Stimulated activated naive CD8-positive, alpha-beta T cell treated with anti-CD3 and anti-CD28 coated beads, Interleukin-15, Interleukin-2, amounts not matched to agents 100 ng/mL and 50 ng/mL, for 24 hours (primary cell): ENCODE measurements around the gene SOX13.

Experiments used
- H3K27ac Mint-ChIP-seq: one replicate; pipeline ENCODE4 v1.8.0; 2021; ENCODE audit warnings: mild to moderate bottlenecking, mixed read lengths
- H3K27me3 Mint-ChIP-seq: one replicate; pipeline ENCODE4 v1.8.0; 2021; ENCODE audit warnings: mixed read lengths
- H3K36me3 Mint-ChIP-seq: one replicate; pipeline ENCODE4 v1.8.0; 2021; ENCODE audit warnings: low read depth, mixed read lengths
- H3K4me1 Mint-ChIP-seq: one replicate; pipeline ENCODE4 v1.8.0; 2021; ENCODE audit warnings: low read depth, mixed read lengths
- H3K4me3 Mint-ChIP-seq: one replicate; pipeline ENCODE4 v1.8.0; 2021; ENCODE audit warnings: mild to moderate bottlenecking, mixed read lengths
- H3K9me3 Mint-ChIP-seq: one replicate; pipeline ENCODE4 v1.8.0; 2021; ENCODE audit warnings: mixed read lengths

Gene SOX13

DNA sequence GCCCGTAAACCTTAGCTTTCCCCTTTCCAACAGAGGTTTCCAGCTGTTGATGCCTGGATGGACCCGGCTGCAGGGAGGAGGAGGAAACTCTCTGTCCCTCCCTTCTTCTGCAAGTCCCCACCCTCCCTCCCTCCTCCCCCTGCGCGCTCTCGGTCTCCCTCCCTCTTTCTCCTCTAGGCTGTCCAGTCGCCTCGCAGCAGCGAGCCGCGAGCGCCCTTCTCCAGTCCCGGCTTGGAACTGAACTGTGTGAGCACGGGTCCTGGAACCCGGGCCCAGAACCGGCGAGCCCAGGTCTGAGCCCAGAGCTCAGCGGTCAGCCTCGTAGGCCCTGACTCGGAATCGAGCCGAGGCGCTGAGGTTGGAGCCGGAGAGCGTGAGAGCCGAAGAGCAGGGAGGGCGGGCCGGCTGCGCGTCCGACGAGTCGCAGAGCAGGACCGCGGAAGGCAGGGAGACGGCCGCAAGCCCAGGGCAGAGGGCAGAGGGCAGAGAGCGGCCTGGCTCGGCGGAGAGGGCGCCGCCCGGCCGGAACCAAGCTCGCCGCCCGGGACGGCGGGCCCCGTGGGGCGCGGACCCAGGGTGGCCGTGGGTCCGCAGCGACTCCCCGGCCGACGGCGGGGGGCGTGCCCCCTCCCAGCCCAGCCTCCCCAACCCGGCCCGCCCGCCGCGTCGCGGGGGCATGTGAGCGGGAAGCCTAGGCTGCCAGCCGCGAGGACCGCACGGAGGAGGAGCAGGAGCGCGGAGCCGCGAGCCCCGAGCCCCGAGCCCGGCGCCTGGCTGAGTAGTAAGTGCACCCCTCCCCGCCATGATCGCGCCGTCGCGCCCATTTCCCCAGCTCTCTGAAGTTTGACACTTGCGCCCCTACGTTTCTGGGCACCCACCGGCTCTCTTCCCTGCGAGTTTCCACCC is at the start of gene SOX13:
Gene SOX13 (plus strand): TSS at position 185 of the 906 bp plus-strand sequence. CDS start 39,801 bp downstream, outside the sequence.
- Mint-ChIP-seq H3K4me3 (peak within 1 kb of the TSS; percentile 81), H3K27me3 (peaks cover 77% of the 10 kb centered on the region), H3K4me1 (peaks cover 23% of the 10 kb centered on the region), H3K36me3 (no peaks in the 10 kb centered on the region), H3K9me3 (no peaks in the 10 kb centered on the region), H3K27ac (no peak within 1 kb of the TSS)

DNA sequence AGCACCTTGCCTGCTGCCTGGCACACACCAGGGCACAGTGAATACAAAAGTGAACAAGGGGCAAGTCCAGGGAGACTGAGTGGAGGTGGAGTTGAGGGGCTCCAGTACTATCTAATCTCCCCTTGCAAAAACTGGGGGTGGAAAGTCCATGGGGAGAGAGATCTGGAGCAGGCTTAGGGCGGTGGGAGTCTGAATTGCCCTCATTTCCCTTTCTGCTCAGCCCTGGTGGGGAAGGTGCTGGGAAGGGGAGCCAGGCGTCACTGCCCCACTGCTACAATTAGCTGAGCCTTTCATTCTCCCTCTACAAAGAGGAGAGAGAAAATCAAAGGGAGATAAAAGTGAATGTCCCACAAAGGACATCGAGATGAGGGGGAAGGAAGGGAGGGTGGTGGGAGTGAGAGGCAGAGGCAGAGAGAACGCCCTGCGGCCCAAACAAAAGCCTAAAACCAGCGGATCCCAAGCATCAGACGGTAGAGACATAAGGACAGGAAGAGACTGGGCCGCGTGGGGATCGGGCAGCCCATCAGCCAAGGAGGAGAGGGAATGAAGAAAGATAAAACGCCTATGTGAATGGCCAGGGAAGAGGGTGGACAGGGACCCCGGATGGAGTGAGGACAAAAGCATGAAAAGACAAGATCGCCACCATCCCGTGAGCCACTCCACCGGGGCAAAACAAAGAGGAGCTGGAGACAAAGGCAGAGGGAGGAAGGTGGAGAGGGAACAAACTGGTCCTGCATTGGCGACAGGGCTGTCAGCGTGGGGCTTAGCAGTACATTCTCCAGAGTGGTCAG is 46.8 kb upstream of the SOX13 start:
- no peak overlapping the region for H3K27ac Mint-ChIP-seq
- peaks cover 10% of the 10 kb centered on the region for H3K27me3 Mint-ChIP-seq
- H3K36me3 Mint-ChIP-seq: no peaks in the 10 kb centered on the region
- H3K9me3 Mint-ChIP-seq: no peaks in the 10 kb centered on the region
- H3K4me1 Mint-ChIP-seq: no peaks in the 10 kb centered on the region
- no peak overlapping the region for H3K4me3 Mint-ChIP-seq

- no peak overlapping the region for H3K4me3 Mint-ChIP-seq
- no peak overlapping the region for H3K27ac Mint-ChIP-seq
- H3K9me3 Mint-ChIP-seq: no peaks in the 10 kb centered on the region
- H3K36me3 Mint-ChIP-seq: no peaks in the 10 kb centered on the region
- no peaks in the 10 kb centered on the region for H3K4me1 Mint-ChIP-seq
- H3K27me3 Mint-ChIP-seq: peaks cover 14% of the 10 kb centered on the region
These were observed 45.5 kb upstream of the SOX13 start for GRCh38 chr1:204027446-204027845.

DNA sequence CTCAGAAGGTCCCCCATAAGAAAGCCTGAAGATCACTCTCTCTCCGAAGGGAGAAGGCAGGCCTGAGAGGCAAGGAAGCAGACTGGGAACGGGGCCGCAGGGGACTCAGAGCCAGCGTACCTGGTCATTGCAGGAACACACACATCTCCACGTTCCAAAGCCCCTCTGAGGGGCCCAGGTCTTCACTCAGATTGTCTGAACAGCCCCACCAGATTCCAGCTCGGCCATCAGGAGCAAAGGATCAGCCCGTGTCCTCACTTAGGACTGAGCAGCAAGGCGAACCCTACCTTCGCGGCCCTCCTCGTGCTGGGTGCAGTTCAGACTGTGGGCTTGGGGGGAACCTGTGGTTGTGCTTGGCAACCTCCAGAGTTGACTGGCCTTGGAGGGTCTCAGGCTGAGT is 43.9 kb upstream of the SOX13 start:
- no peak overlapping the region for H3K4me3 Mint-ChIP-seq
- no peaks in the 10 kb centered on the region for H3K4me1 Mint-ChIP-seq
- peaks cover 14% of the 10 kb centered on the region for H3K27me3 Mint-ChIP-seq
- no peaks in the 10 kb centered on the region for H3K36me3 Mint-ChIP-seq
- no peaks in the 10 kb centered on the region for H3K9me3 Mint-ChIP-seq
- H3K27ac Mint-ChIP-seq: no peak overlapping the region

DNA sequence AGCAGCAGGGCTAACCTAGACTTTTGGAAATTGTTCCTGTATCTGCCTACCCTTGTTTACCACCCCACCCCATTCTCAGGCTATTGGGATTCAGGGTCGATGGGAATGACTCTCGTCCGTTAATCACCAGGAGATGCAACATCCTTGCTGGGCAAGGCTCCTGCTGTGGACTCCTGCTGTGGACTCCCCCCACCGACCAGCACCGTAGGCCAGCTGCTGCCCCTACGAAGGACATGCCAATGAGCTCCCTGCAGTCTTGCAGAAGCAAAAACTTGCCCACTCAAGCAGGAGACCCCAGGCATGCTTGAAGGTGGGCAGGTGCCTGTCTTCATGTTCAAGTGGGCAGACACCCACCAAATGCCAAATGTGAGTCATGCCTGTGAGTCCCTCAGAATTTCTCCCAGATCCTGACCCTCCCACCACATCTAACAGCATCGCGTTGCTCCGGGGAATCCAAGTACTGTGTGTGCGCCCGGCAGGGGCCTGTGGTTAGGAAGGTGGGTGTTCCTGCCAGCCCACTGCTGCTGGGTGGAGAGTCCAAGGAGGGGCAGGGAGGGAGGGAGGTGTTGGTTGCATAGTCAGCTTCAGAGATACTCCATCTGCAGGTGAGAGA is 41.7 kb upstream of the SOX13 start:
- H3K9me3 Mint-ChIP-seq: no peaks in the 10 kb centered on the region
- peaks cover 11% of the 10 kb centered on the region for H3K27me3 Mint-ChIP-seq
- no peaks in the 10 kb centered on the region for H3K4me1 Mint-ChIP-seq
- H3K4me3 Mint-ChIP-seq: no peak overlapping the region
- H3K36me3 Mint-ChIP-seq: no peaks in the 10 kb centered on the region
- no peak overlapping the region for H3K27ac Mint-ChIP-seq

- H3K4me1 Mint-ChIP-seq: no peaks in the 10 kb centered on the region
- H3K27me3 Mint-ChIP-seq: peaks cover 8% of the 10 kb centered on the region
- no peak overlapping the region for H3K27ac Mint-ChIP-seq
- H3K9me3 Mint-ChIP-seq: no peaks in the 10 kb centered on the region
- no peak overlapping the region for H3K4me3 Mint-ChIP-seq
- H3K36me3 Mint-ChIP-seq: no peaks in the 10 kb centered on the region
These were observed 40.2 kb upstream of the SOX13 start for GRCh38 chr1:204032642-204033235.

DNA sequence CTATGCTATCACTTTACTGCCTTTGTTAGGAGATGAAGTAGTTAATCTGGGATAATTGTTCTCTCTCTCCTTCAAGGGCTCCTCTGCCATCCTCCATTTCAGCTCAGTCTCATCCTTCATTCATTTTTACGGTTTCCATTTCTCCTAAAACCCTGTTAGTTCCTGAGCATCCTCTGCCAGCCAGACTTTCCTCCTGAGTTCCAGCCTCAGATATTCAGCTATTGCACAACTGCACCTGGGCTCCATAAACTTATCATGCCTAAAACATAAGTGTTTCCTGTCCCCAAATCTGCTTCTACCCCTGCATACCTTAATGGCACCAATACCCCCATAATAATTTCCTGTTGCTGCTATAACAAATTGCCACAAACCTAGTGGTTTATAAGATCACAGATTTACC is 39.6 kb upstream of the SOX13 start:
- Mint-ChIP-seq H3K4me3 (no peak overlapping the region), H3K27me3 (peaks cover 8% of the 10 kb centered on the region), H3K27ac (no peak overlapping the region), H3K36me3 (no peaks in the 10 kb centered on the region), H3K4me1 (no peaks in the 10 kb centered on the region), H3K9me3 (no peaks in the 10 kb centered on the region)

- Mint-ChIP-seq H3K4me1 (no peaks in the 10 kb centered on the region), H3K27ac (no peak overlapping the region), H3K4me3 (no peak overlapping the region), H3K27me3 (peaks cover 3% of the 10 kb centered on the region), H3K9me3 (no peaks in the 10 kb centered on the region), H3K36me3 (no peaks in the 10 kb centered on the region)
These were observed 35.8 kb upstream of the SOX13 start for GRCh38 chr1:204036882-204037655.

- Mint-ChIP-seq H3K27me3 (no peaks in the 10 kb centered on the region), H3K36me3 (no peaks in the 10 kb centered on the region), H3K4me3 (no peak overlapping the region), H3K9me3 (no peaks in the 10 kb centered on the region), H3K4me1 (no peaks in the 10 kb centered on the region), H3K27ac (no peak overlapping the region)
These were observed 31.6 kb upstream of the SOX13 start for GRCh38 chr1:204041232-204041767.

- Mint-ChIP-seq H3K27ac (no peak overlapping the region), H3K4me3 (no peak overlapping the region), H3K4me1 (no peaks in the 10 kb centered on the region), H3K36me3 (no peaks in the 10 kb centered on the region), H3K27me3 (no peaks in the 10 kb centered on the region), H3K9me3 (no peaks in the 10 kb centered on the region)
These were observed 31.0 kb upstream of the SOX13 start for GRCh38 chr1:204041803-204042505.

DNA sequence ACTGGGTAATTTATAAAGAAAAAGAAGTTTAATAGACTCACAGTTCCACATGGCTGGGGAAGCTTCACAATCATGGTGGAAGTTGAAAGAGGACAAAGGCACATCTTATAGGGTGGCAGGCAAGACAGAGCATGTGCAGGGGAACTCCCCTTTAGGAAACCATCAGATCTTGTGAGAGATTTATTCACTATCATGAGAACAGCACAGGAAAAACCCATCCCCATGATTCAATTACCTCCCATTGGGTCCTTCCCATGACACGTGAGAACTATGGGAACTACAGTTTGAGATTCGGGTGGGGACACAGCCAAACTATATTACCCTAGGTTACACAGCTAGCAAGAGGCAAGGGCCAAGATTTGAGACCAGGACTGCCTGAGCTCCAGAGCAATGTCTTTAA is 30.4 kb upstream of the SOX13 start:
- Mint-ChIP-seq H3K27me3 (no peaks in the 10 kb centered on the region), H3K36me3 (no peaks in the 10 kb centered on the region), H3K4me3 (no peak overlapping the region), H3K27ac (no peak overlapping the region), H3K9me3 (no peaks in the 10 kb centered on the region), H3K4me1 (no peaks in the 10 kb centered on the region)

DNA sequence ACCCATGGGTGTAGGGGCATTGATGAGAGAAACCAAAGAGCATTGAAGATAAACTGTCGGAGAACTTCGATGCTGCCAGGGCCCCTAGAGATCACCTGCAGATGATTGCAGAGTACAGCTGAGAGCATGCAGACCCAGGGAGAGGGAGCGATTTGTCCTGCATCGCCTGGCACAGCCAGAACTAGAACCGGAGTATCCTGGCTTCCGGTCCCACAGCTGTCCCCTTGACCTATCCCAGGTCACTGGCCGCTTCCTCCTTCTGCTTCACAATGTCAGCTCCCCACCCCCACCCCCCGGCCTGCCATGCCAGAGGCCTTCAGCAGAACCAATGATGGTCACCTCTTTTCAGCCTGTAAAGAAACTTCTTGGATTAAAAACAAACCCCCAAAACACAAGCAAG is 29.2 kb upstream of the SOX13 start:
- no peaks in the 10 kb centered on the region for H3K36me3 Mint-ChIP-seq
- no peak overlapping the region for H3K4me3 Mint-ChIP-seq
- no peaks in the 10 kb centered on the region for H3K9me3 Mint-ChIP-seq
- no peak overlapping the region for H3K27ac Mint-ChIP-seq
- H3K4me1 Mint-ChIP-seq: no peaks in the 10 kb centered on the region
- no peaks in the 10 kb centered on the region for H3K27me3 Mint-ChIP-seq

- Mint-ChIP-seq H3K4me1 (no peaks in the 10 kb centered on the region), H3K4me3 (no peak overlapping the region), H3K9me3 (no peaks in the 10 kb centered on the region), H3K36me3 (no peaks in the 10 kb centered on the region), H3K27me3 (no peaks in the 10 kb centered on the region), H3K27ac (no peak overlapping the region)
These were observed 28.5 kb upstream of the SOX13 start for GRCh38 chr1:204044448-204044847.
